Adipose tissue (tissue), 3 donors: Measurements from ENCODE around the gene CA6. TPM values are rescaled to one million over a fixed set of nuclear protein-coding genes. Genes with fewer than 3 reads are reported as not detected.
"Not testable (repeated sequence)": the region's sequence is repeated elsewhere in the genome, so short reads cannot be mapped to it uniquely, and the experiment has no call there.

Experiments
- H3K27ac ChIP-seq: one replicate; pipeline ENCODE4 v1.5.1; 2013; ENCODE audit warnings: low read depth, low read length
- WGBS, 3 donors: extraction: QIAGEN DNeasy Blood & Tissue Kit; methylation state at CpG; one replicate each; pipeline ENCODE4 v1.1.7; 2013; 5-methylcytosine and 5-hydroxymethylcytosine counted together
- polyA plus RNA-seq, 3 donors: library from polyadenylated mRNA; stranded (reverse); fragments of 200-250 nt; gene quantifications; one replicate each; pipeline ENCODE4 v1.2.3, GENCODE V29; 2013
- donor health status: healthy with polysubstance abuse.
- donor health status: Bipolar disorder and iron deficiency.
- donor health status: healthy.

The CA6 gene
- polyA plus RNA-seq, 3 donors: 0.04 to 0.12 TPM; not detected in 1

DNA sequence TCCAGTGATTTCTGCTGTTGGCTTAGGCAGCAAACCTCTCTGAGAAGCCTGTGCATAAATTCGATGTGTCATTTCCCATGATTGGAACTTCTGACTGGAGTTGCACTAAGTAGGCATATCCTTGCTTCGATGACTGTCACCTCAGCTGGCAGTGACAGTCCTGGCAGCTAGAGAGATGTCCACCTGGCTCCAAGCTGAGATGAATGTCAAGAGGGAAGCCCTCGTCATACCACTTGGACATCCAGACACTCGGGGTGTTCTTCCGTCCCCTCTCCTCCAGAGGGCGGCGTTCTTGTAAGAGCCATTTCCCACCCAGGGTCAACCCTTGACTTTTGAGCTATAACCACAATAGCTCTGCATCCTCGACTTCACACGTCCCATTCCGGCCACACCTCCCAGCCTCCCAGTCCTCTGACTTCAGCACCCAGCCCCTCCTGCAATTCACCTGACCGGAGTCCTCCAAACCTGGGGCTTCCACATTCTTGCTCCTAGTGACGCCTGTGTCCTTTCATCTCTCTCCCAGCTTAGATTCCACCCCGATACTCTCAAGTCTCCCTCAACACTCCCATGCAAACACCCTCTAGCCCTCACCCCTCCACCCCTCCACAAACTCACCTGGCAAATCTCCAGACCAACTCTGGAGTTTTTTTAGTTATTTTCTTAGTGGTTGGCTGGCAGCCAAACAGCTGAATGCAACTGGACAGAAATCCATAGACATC lies 17.3 kb downstream of the CA6 start:
- no peak overlapping the region for H3K27ac ChIP-seq
- WGBS, 3 donors: 39 to 44% (median 40%) methylated on average over 13 of the region's 13 CpGs

DNA sequence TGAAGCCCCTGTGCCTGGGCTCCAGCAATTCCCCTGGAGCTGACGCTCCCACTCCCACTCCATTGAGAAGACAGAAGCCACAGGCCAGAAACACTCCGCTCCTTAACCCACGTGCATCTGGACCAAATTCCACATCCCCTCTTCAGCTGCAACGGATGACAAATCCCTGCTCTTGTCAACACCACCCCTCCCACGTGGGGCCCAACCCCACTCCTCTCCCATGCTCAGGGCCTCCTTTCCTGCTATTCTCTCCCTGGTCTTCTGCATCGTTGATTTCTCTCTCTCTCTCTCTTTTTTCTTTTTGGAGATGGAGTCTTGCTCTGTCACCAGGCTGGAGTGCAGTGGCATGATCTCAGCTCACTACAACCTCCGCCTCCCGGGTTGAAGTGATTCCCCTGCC lies 18.3 kb downstream of the CA6 start:
- WGBS, 3 donors: 68 to 72% (median 71%) methylated on average over 8 of the region's 8 CpGs
- no peak overlapping the region for H3K27ac ChIP-seq

DNA sequence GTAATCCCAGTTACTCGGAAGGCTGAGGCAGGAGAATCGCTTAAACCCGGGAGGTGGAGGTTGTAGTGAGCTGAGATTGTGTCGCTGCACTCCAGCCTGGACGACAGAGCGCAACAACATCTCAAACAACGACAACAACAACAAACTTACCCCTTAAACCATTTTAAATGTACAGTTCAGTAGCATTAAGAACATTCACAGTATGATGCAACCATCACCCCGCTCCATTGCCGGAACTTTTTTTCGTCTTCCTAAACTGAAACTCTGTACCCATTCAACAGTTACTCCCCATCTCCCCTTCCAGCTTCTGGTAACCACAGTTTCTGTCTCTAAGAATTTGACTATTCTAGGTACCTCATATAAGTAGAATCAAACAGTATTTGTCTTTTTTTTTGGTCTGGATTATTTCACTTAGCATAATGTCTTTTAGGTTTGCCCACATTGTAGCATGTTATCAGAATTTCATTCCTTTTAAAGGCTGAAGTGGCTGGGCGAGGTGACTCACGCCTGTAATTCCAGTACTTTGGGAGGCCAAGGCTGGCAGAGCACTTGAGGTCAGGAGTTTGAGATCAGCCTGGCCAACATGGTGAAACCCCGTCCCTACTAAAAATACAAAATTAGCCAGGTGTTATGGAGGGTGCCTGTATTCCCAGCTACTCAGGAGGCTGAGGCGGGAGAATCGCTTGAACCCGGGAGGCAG lies 19.6 kb downstream of the CA6 start:
- 88 to 93% (median 89%) methylated on average over 16 of the region's 16 CpGs for WGBS, 3 donors

DNA sequence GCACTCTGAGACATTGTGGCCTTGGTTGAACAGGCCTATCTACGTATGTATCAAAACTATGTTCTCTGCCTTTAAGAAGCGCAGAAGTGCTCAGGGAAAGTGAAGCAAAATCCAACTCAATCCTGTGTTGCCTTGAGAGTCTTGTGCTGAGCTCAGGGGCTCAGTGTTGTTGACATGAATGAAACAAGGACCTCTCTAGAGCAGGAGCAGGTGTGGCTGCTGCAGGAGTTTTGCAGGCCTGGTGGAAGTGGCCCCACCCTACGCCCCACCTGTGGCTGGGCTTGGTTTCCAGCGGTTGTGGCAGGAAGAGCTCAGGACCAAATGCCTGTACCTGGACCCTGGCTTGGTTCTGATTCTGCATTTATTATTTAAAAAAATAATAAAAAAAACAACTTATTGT lies 20.9 kb downstream of the CA6 start:
- 86 to 95% (median 88%) methylated on average over 4 of the region's 4 CpGs for WGBS, 3 donors

More for the DNA sequence above, 19.6 kb downstream of the CA6 start:
- H3K27ac ChIP-seq: no peak overlapping the region

DNA sequence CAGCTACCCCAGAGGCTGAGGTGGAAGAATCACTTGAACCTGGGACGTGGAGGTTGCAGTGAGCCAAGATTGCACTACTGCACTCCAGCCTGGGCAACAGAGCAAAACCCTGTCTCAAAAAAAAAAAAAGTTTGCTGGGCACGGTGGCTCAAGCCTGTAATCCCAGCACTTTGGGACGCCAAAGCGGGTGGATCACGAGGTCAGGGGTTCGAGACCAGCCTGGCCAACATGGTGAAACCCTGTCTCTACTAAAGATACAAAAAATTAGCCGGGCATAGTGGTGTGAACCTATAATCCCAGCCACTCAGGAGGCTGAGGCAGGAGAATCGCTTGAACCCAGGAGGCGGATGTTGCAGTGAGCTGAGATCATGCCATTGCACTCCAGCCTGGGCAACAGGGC lies 23.2 kb downstream of the CA6 start:
- 87 to 93% (median 87%) methylated on average over 9 of the region's 9 CpGs for WGBS, 3 donors

More for the DNA sequence above, 20.9 kb downstream of the CA6 start:
- H3K27ac ChIP-seq: no peak overlapping the region

DNA sequence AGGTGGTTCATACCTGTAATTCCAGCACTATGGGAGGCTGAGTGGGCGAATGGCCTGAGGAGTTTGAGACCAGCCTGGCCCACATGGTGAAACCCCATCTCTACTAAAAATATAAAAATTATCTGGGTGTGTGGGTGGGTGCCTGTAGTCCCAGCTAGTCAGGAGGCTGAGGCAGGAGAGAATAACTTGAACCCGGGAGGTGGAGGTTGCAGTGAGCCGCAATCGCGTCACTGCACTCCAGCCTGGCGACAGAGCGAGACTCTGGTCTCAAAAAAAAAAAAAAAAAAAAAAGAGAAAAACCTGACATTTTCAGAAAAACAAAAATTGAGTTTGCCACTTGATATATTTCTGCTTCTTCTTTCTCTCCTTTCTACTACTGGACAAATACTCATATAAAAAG lies 24.3 kb downstream of the CA6 start:
- 87 to 95% (median 94%) methylated on average over 7 of the region's 7 CpGs for WGBS, 3 donors
- no peak overlapping the region for H3K27ac ChIP-seq

More for the DNA sequence above, 23.2 kb downstream of the CA6 start:
- not testable (repeated sequence) for H3K27ac ChIP-seq

DNA sequence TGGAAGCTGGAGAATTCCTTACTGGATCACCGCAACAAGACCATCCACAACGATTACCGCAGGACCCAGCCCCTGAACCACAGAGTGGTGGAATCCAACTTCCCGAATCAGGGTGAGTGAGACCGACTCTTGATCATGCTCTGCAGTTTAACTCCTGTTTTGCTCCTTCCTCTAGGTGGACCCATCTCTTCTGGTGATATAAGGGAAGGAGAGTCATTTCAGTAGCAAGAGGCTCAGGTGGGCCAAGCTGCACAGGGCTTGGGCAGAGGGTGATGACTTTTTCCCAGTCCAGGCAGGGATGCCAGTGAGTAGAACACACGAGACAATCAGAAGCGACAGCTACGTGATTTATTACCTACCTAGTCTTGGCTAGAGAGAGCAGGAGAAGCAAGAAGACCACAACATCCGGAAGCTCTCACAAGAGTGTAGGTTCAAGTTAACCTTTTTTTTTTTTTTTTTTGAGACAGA lies 25.2 kb downstream of the CA6 start:
- no peak overlapping the region for H3K27ac ChIP-seq

DNA sequence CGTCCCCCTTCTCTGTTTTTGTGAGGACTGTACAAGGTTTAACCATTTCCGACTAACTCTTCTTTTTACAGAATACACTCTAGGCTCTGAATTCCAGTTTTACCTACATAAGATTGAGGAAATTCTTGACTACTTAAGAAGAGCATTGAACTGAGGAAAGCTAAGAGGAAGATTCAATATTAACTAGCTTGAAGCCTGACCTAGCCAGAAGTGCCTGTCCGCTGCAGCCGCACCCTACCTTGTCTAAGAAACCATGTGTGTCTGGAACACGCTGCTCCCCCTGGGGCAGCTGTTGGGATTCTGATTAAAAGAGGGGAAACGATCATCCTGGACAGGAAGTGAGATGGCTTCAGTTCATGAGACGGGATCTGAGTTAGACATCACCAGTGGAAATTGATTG lies 28.9 kb downstream of the CA6 start:
- 62 to 79% (median 67%) methylated on average over 7 of the region's 7 CpGs for WGBS, 3 donors

More for the DNA sequence above, 25.2 kb downstream of the CA6 start:
- 51 to 83% (median 58%) methylated on average over 9 of the region's 9 CpGs for WGBS, 3 donors

DNA sequence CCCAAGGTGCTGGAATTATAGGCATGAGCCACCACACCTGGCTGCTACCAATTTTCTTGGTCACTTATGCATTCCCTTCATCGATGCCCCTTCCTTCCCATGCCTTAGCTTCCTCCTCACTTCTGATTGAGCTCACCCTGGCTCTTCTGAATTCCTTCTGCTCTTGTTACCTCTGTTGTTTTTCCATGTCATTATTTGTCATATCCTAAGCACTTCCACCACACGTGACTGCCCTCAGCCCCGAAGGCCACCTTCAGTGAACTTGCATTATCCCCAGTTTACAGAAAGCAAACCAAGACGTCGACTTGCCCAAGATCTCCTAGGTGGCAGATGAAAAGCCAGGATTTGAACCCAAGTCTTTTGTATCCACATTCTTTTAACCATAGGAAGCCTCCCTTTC lies 30.7 kb downstream of the CA6 start:
- WGBS, 3 donors: 69 to 79% (median 79%) methylated on average over 5 of the region's 5 CpGs
- no peak overlapping the region for H3K27ac ChIP-seq

More for the DNA sequence above, 28.9 kb downstream of the CA6 start:
- H3K27ac ChIP-seq: no peak overlapping the region

DNA sequence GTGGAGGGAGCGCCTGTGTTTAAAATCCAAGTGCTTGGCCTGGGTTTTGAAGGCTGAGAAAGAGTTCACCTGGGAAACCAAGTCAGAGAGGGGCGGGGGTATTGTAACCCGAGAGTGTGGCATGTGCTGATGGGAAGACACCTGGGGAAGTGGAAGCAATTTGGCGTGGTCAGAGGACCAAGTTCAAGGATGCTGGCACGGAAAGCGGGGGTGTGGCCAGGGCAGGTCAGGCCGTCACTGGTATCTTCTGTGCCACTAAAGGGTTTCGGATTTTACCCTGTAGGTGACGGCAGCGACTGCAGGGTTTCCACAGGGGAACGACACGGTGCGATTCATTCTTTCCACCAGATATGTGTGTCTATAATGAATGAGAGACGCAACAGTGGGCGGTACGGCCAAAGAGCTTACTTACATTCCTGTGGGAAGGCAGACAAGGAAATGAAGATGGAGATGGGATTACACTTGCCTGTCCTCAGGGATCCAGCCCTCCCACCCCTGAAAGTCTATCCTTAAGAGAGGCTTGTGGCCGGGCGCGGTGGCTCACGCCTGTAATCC lies 31.3 kb downstream of the CA6 start:
- 81 to 90% (median 90%) methylated on average over 20 of the region's 20 CpGs for WGBS, 3 donors
- H3K27ac ChIP-seq: no peak overlapping the region

DNA sequence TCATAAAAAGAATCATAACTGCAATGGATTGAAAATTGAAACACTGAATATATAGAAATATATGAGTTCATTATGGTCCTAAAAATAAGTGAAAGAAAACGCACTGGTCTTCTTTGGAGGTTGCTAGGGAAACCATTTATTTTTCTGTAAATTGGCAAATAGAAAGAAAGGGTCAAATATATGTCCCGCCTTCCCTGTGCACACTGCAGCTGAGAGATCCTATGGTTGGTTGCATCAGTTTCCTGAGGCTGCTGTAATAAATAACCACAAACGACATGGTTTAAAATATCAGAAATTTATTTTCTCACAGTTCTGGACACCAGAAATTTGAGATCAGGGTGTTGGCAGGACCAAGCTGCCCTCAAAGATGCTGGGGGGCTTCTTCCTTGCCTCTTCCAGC lies 35.0 kb downstream of the CA6 start:
- 48 to 79% (median 52%) methylated on average over 3 of the region's 3 CpGs for WGBS, 3 donors
- no peak overlapping the region for H3K27ac ChIP-seq

DNA sequence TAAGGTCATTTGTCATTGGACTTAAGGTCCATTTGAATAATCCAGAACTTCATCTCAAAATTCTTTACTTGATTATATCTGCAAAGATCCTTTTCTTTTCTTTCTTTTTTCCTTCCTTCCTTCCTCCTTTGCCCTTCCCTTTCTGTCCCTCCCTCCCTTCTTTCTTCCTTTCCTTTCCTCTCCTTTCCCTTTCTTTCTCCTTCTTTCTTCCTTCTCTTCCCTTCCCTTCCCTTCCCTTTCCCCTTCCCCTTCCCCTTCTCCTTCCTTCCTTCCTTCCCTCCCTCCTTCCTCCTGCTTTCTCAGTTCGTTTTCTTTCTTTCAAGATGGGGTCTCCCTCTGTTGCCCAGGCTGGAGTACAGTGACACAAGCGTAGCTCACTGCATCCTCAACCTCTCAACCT lies 35.5 kb downstream of the CA6 start:
- H3K27ac ChIP-seq: no peak overlapping the region
- 57 to 72% (median 64%) methylated on average over 2 of the region's 2 CpGs for WGBS, 3 donors

DNA sequence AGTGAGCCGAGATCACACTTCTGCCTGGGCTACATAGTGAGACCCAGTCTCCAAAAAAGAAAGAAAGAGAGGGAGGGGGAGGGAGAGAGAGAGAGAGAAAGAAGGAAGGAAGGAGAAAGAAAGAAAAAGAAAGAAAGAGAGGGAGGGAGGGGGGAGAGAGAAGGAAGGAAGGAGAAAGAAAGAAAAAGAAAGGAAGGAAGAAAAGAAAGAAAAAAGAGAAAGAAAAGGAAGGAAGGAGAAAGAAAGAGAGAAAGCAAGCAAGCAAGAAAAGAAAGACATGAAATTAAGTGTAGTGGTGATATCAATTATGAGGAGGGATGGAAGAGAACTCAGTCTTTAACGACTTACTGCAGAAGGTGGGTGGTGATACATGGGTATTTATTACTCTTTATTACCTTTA lies 38.5 kb downstream of the CA6 start:
- H3K27ac ChIP-seq: no peak overlapping the region
- WGBS, 3 donors: 64 to 83% (median 75%) methylated on average over 2 of the region's 2 CpGs

DNA sequence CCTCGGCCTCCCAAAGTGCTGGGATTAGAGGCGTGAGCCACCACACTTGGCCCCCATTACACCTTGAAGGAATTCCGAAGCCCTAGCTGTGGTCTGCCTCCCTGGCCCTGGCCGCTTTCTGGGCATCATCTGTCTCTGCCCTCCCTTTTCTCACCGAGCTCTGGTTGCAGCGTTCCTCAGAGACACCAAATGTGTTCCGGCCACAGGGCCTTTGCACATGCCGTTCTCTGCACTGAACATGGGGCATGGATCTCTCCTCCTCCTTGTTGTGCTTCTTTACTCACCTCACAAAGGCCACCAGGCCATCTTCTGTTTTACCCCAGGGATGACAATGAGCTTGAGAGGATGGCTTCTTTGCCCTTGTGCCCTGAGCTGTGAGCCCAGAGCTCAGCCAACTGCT lies 39.3 kb downstream of the CA6 start:
- WGBS, 3 donors: 83 to 87% (median 85%) methylated on average over 8 of the region's 8 CpGs
- H3K27ac ChIP-seq: no peak overlapping the region

DNA sequence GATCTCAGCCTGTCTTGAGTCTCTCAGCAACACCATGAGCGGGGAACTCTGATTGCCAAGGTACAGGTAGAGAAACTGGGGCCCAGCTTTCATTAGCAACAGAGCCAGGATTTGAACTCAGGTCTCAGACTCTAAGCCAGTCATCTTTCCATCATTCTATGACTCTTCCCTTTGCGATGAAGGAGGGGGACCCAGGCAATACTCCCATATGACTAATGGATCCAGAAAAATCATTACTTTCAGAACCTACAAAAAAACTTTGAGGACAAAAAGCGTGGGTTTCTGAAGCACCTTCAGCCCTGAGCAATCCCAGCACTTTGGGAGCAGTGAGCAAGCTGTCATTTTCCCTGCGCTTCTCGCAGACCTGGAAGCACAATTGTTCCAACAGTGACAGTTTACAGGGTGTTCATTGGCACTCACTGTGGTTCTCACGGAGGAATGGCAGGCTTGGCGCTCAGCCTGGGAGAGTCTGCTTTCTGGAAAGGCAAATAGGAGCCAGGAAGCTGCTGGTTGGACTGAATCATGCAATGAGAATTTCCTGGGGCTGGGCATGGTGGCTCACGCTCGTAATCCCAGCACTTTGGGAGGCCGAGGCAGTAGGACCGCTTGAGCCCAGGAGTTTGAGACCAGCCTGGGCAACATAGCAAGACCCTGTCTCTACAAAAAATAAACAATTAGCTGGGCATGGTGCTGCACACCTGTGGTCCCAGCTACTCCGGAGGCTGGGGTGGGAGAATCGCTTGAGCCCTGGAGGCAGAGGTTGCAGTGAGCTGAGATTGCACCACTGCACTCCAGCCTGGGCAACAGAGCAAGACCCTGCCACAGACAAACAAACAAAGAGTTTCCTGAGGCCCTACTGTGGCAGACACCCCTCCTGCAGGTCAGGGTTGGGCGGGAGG lies 40.5 kb downstream of the CA6 start:
- WGBS, 3 donors: 49 to 67% (median 61%) methylated on average over 14 of the region's 14 CpGs
- H3K27ac ChIP-seq: no peak overlapping the region

DNA sequence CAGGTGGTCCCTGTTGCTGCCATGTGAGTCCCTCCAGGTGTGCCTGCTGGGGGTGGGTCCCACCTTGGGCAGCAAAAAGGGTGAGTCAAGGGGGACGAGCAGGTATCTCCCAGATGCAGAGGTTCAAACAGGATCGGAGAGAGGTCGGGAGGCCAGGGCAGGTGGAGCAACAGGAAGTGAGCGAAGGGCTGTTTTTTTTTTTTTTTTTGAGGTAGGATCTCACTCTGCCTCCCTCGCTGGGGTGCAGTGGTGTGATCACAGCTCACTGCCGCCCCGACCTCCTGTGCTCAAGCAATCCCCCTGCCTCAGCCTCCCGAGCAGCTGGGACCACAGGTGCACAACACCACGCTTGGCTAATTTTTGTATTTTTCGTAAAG lies 41.1 kb downstream of the CA6 start:
- no peak overlapping the region for H3K27ac ChIP-seq
- WGBS, 3 donors: 54 to 90% (median 79%) methylated on average over 10 of the region's 10 CpGs

DNA sequence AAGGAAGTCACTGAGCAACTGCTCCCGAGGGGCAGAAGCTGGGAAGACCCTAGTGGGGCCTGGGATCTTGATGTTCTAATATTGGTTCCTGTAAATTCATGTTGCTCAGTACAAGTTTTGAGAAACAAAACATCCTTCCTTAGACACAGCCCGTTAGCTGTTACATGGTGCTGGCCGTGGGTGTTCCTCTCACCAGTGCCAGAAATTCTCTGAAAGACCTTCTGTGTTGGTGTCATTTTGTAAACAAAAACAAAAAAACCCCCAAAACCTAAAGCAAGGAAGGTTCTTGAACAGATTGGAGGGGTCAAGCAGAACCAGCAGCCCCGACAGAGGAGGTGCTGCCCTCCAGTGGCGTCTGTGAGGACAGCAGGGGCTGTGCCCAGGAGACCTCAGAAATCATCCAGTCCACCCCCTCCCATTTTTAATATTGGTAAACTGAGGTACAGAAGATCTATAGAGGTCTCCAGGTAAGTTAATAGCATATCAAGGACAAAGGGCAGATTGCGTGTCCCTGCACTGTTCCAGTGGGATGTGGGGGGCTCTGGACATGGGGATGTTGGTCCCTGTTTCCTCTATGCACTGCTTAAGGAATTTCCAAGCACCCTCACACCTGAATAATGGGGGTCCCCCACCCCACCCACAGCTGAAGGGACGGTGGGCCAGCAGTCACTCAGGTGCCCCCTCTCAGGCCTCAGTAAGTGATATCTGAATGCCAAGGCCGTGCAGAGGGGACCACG lies 42.4 kb downstream of the CA6 start:
- no peak overlapping the region for H3K27ac ChIP-seq
- 27 to 29% (median 28%) methylated on average over 9 of the region's 9 CpGs for WGBS, 3 donors

DNA sequence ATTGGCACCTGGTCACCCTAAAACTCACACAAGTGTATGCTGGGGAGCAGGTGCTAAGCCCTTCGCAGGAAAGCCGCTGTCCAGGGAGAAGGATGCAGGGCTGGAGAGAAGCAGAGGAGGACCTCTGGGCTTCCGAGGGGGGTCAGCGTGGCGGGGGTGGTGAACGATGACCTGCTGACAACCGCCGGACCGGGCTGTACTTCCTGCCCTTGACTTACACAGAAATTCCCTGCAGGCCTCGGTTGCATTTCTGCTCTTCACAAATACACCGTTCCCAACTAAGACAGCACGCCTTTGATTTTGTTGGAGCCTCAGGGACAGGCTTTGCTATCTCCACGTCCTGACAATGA lies 42.9 kb downstream of the CA6 start:
- no peak overlapping the region for H3K27ac ChIP-seq
- WGBS, 3 donors: 67 to 72% (median 69%) methylated on average over 13 of the region's 13 CpGs
